IPS-NIHi11 (cell line): ENCODE data around the gene GDF3.
"Not testable (repeated sequence)": the region's sequence is repeated elsewhere in the genome, so short reads cannot be mapped to it uniquely, and the experiment has no call there.

Source experiments
- DNase-seq: peaks from one replicate; pipeline ENCODE4 v3.0.0; 2012; ENCODE audit warnings: mixed read lengths, low spot score

GDF3 gene

GRCh38 chr12:7667125-7667524 is 28.4 kb downstream of the GDF3 start:
- DNase-seq: peak; percentile 62

- DNase-seq: no peak
Measured at GRCh38 chr12:7666595-7666994, 29.0 kb downstream of the GDF3 start.

- no peak for DNase-seq
Measured at GRCh38 chr12:7661741-7662140, 33.8 kb downstream of the GDF3 start.

GRCh38 chr12:7656121-7656520 is 39.5 kb downstream of the GDF3 start:
- no peak for DNase-seq

GRCh38 chr12:7650091-7650490 is 45.5 kb downstream of the GDF3 start:
- no peak for DNase-seq

- DNase-seq: no peak
Measured at GRCh38 chr12:7647071-7647470, 48.5 kb downstream of the GDF3 start.

GRCh38 chr12:7646178-7646475 is 49.4 kb downstream of the GDF3 start:
- DNase-seq: no peak

GRCh38 chr12:7645395-7646177 is 50.0 kb downstream of the GDF3 start:
- peak; percentile 46 for DNase-seq

GRCh38 chr12:7642876-7643309 is 52.7 kb downstream of the GDF3 start:
- no peak for DNase-seq

GRCh38 chr12:7642287-7642686 is 53.3 kb downstream of the GDF3 start:
- no peak for DNase-seq

GRCh38 chr12:7640123-7640995 is 55.2 kb downstream of the GDF3 start:
- not testable (repeated sequence) for DNase-seq
